HEK293 (cell line): ENCODE results near the gene TOM1L2.

Experiments used
- GLIS1 ChIP-seq: fragments of 450-650 bp; formaldehyde crosslinking; IDR thresholded peaks from 2 replicates; pipeline ENCODE4 v1.5.1; 2016; ENCODE audit warnings: missing biosample characterization, missing genetic modification characterization
- HOXC10 ChIP-seq: sonication (generic); formaldehyde crosslinking; IDR thresholded peaks from 2 replicates; pipeline ENCODE4 v1.8.1; 2023; ENCODE audit warnings: mild to moderate bottlenecking, missing genetic modification reagents
- KLF16 ChIP-seq: fragments of 450-650 bp; formaldehyde crosslinking; IDR thresholded peaks from 2 replicates; pipeline ENCODE4 v1.5.1; 2017; ENCODE audit warnings: missing biosample characterization, missing genetic modification characterization
- PRDM6 ChIP-seq: fragments of 450-650 bp; formaldehyde crosslinking; IDR thresholded peaks from 2 replicates; pipeline ENCODE4 v1.5.1; 2017; ENCODE audit warnings: missing biosample characterization, missing genetic modification characterization
- SP3 ChIP-seq: fragments of 450-650 bp; formaldehyde crosslinking; IDR thresholded peaks from 2 replicates; pipeline ENCODE4 v1.5.1; 2016; ENCODE audit warnings: missing biosample characterization, missing genetic modification characterization
- SP7 ChIP-seq: fragments of 450-650 bp; formaldehyde crosslinking; IDR thresholded peaks from 2 replicates; pipeline ENCODE4 v1.5.1; 2016; ENCODE audit warnings: missing biosample characterization, missing genetic modification characterization
- ZBTB21 ChIP-seq: fragments of 450-650 bp; formaldehyde crosslinking; IDR thresholded peaks from 2 replicates; pipeline ENCODE4 v1.5.1; 2017; ENCODE audit warnings: missing biosample characterization, missing genetic modification characterization
- ZIC2 ChIP-seq: fragments of 450-650 bp; formaldehyde crosslinking; IDR thresholded peaks from 2 replicates; pipeline ENCODE4 v1.5.1; 2016; ENCODE audit warnings: missing biosample characterization, missing genetic modification characterization
- ZNF174 ChIP-seq: fragments of 450-650 bp; formaldehyde crosslinking; IDR thresholded peaks from 2 replicates; pipeline ENCODE4 v1.5.0; 2017; ENCODE audit warnings: missing biosample characterization, mild to moderate bottlenecking, missing genetic modification characterization
- ZNF2 ChIP-seq: fragments of 450-650 bp; formaldehyde crosslinking; IDR thresholded peaks from 2 replicates; pipeline ENCODE4 v1.5.1; 2016; ENCODE audit warnings: missing biosample characterization, missing genetic modification characterization
- ZNF223 ChIP-seq: fragments of 450-650 bp; formaldehyde crosslinking; IDR thresholded peaks from 2 replicates; pipeline ENCODE4 v1.5.1; 2016; ENCODE audit warnings: missing biosample characterization, missing genetic modification characterization
- ZNF266 ChIP-seq: fragments of 450-650 bp; formaldehyde crosslinking; IDR thresholded peaks from 2 replicates; pipeline ENCODE4 v1.5.1; 2016; ENCODE audit warnings: missing biosample characterization, missing genetic modification characterization, low read depth
- ZNF280C ChIP-seq: fragments of 450-650 bp; formaldehyde crosslinking; IDR thresholded peaks from 2 replicates; pipeline ENCODE4 v1.5.1; 2016; ENCODE audit warnings: missing biosample characterization, missing genetic modification characterization
- ZNF292 ChIP-seq: fragments of 450-650 bp; formaldehyde crosslinking; IDR thresholded peaks from 2 replicates; pipeline ENCODE4 v1.5.1; 2016; ENCODE audit warnings: low read depth, missing biosample characterization, missing genetic modification characterization, borderline replicate concordance
- ZNF324 ChIP-seq: fragments of 450-650 bp; formaldehyde crosslinking; IDR thresholded peaks from 2 replicates; pipeline ENCODE4 v1.5.1; 2016; ENCODE audit warnings: missing biosample characterization, missing genetic modification characterization
- ZNF404 ChIP-seq: fragments of 450-650 bp; formaldehyde crosslinking; IDR thresholded peaks from 2 replicates; pipeline ENCODE4 v1.5.1; 2017; ENCODE audit warnings: missing biosample characterization, missing genetic modification characterization
- ZNF521 ChIP-seq: fragments of 450-650 bp; formaldehyde crosslinking; IDR thresholded peaks from 2 replicates; pipeline ENCODE4 v1.5.1; 2017; ENCODE audit warnings: missing biosample characterization, mild to moderate bottlenecking, missing genetic modification characterization
- ZNF529 ChIP-seq: fragments of 450-650 bp; formaldehyde crosslinking; IDR thresholded peaks from 2 replicates; pipeline ENCODE4 v1.5.1; 2017; ENCODE audit warnings: missing genetic modification characterization, missing biosample characterization; ENCODE audit not compliant: insufficient replicate concordance
- ZNF585B ChIP-seq: fragments of 450-650 bp; formaldehyde crosslinking; IDR thresholded peaks from 2 replicates; pipeline ENCODE4 v1.5.1; 2016; ENCODE audit warnings: missing biosample characterization, missing genetic modification characterization
- ZNF600 ChIP-seq: fragments of 450-650 bp; formaldehyde crosslinking; IDR thresholded peaks from 2 replicates; pipeline ENCODE4 v1.5.1; 2016; ENCODE audit warnings: missing biosample characterization, missing genetic modification characterization
- ZNF639 ChIP-seq: fragments of 450-650 bp; formaldehyde crosslinking; IDR thresholded peaks from 2 replicates; pipeline ENCODE4 v1.5.1; 2016; ENCODE audit warnings: missing biosample characterization, missing genetic modification characterization
- ZNF645 ChIP-seq: fragments of 450-650 bp; formaldehyde crosslinking; IDR thresholded peaks from 2 replicates; pipeline ENCODE4; 2016; ENCODE audit warnings: missing biosample characterization, missing genetic modification characterization
- ZNF692 ChIP-seq: fragments of 450-650 bp; formaldehyde crosslinking; IDR thresholded peaks from 2 replicates; pipeline ENCODE4 v1.5.1; 2016; ENCODE audit warnings: missing biosample characterization, missing genetic modification characterization
- ZNF707 ChIP-seq: fragments of 450-650 bp; formaldehyde crosslinking; IDR thresholded peaks from 2 replicates; pipeline ENCODE4 v1.5.1; 2016; ENCODE audit warnings: missing biosample characterization, missing genetic modification characterization
- ZNF76 ChIP-seq: fragments of 450-650 bp; formaldehyde crosslinking; IDR thresholded peaks from 2 replicates; pipeline ENCODE4; 2016; ENCODE audit warnings: low read depth, missing biosample characterization, missing genetic modification characterization, borderline replicate concordance
- ZNF768 ChIP-seq: fragments of 450-650 bp; formaldehyde crosslinking; IDR thresholded peaks from 2 replicates; pipeline ENCODE4 v1.5.1; 2018; ENCODE audit warnings: missing biosample characterization, mild to moderate bottlenecking, missing genetic modification characterization
- ZNF776 ChIP-seq: fragments of 450-650 bp; formaldehyde crosslinking; IDR thresholded peaks from 2 replicates; pipeline ENCODE4 v1.5.0; 2017; ENCODE audit warnings: missing biosample characterization, missing genetic modification characterization, borderline replicate concordance
- ZNF785 ChIP-seq: fragments of 450-650 bp; formaldehyde crosslinking; IDR thresholded peaks from 2 replicates; pipeline ENCODE4 v1.5.1; 2016; ENCODE audit warnings: missing biosample characterization, missing genetic modification characterization
- ZNF830 ChIP-seq: fragments of 450-650 bp; IDR thresholded peaks from 2 replicates; pipeline ENCODE4 v1.5.0; 2018; ENCODE audit warnings: missing biosample characterization, missing genetic modification characterization, low read depth, mild to moderate bottlenecking, moderate library complexity
- ZSCAN5A ChIP-seq: fragments of 450-650 bp; formaldehyde crosslinking; IDR thresholded peaks from 2 replicates; pipeline ENCODE4 v1.5.1; 2016; ENCODE audit warnings: missing biosample characterization, missing genetic modification characterization

The TOM1L2 gene

GRCh38 chr17:17810084-17810894, 161.9 kb downstream of the TOM1L2 start (continued):
- no peak for TF ChIP-seq ZNF280C
- no peak for TF ChIP-seq ZSCAN5A (tag by site-specific recombination)
- no peak for TF ChIP-seq ZNF324 (tag by site-specific recombination)
- no peak for TF ChIP-seq HOXC10 (CRISPR knock-in tag)
- TF ChIP-seq ZNF768 (tag by site-specific recombination): no peak
- TF ChIP-seq KLF16: no peak
- TF ChIP-seq ZNF707 (tag by site-specific recombination): no peak
- peak; percentile 60; the same call in 1 of the 2 replicates for TF ChIP-seq ZNF600 (tag by site-specific recombination)
- no peak for TF ChIP-seq ZNF692 (tag by site-specific recombination)
- TF ChIP-seq ZNF785 (tag by site-specific recombination): no peak
- 0 out of 2 replicates have a peak, but pooled peaks have one; percentile 13 for TF ChIP-seq ZIC2 (tag by site-specific recombination)
- no peak for TF ChIP-seq SP7 (tag by site-specific recombination)
- TF ChIP-seq ZNF776: no peak
- no peak for TF ChIP-seq ZNF266 (tag by site-specific recombination)
- 0 out of 2 replicates have a peak, but pooled peaks have one; percentile 31 for TF ChIP-seq ZNF639 (tag by site-specific recombination)
- TF ChIP-seq ZNF645 (tag by site-specific recombination): no peak
- no peak for TF ChIP-seq ZNF830
- TF ChIP-seq ZBTB21 (tag by site-specific recombination): no peak
- no peak for TF ChIP-seq ZNF292 (tag by site-specific recombination)
- TF ChIP-seq ZNF585B (tag by site-specific recombination): no peak
- no peak for TF ChIP-seq ZNF529
- TF ChIP-seq PRDM6 (tag by site-specific recombination): no peak
- TF ChIP-seq ZNF174 (tag by site-specific recombination): no peak
- 0 out of 2 replicates have a peak, but pooled peaks have one; percentile 20 for TF ChIP-seq ZNF76 (tag by site-specific recombination)
- no peak for TF ChIP-seq ZNF223
- no peak for TF ChIP-seq ZNF404
- no peak for TF ChIP-seq ZNF2
- no peak for TF ChIP-seq GLIS1 (tag by site-specific recombination)
- no peak for TF ChIP-seq ZNF521 (tag by site-specific recombination)
- no peak for TF ChIP-seq SP3
